GM18511 (cell line): Measurements from ENCODE around the gene RANBP9.

Experiments
- ATAC-seq: cut with Tn5 transposase; IDR thresholded peaks from one replicate; pipeline ENCODE4 v1.9.1; 2021; ENCODE audit warnings: mild to moderate bottlenecking, moderate library complexity; ENCODE audit not compliant: unreplicated experiment

RANBP9 gene

DNA sequence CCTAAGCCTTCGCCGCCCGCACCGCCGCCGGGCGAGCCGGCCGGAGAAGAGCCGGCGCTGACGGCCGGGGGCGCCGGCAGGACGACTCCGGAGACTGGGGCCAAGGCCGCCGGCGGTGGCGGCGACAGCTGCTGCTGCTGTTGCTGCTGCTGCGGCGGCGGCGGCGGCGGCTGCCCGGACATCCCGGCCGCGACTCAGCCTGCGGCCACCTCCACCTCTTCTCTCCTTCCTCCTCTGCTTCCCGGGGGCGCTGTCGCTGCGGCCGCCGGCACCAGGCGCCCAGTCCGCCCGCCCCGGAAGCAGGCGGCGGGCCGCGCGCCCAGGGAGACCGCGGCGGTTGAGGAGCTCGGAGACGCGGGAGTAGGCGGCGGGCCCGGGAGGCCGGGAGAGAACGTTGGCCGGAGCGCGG is 307 bp downstream of the RANBP9 start:
- peak; percentile 61 for ATAC-seq

GRCh38 chr6:13710552-13711323 is 897 bp downstream of the RANBP9 start:
- ATAC-seq = peak; percentile 21

- no peak for ATAC-seq
Observed at GRCh38 chr6:13709689-13710551, 1.7 kb downstream of the RANBP9 start.

DNA sequence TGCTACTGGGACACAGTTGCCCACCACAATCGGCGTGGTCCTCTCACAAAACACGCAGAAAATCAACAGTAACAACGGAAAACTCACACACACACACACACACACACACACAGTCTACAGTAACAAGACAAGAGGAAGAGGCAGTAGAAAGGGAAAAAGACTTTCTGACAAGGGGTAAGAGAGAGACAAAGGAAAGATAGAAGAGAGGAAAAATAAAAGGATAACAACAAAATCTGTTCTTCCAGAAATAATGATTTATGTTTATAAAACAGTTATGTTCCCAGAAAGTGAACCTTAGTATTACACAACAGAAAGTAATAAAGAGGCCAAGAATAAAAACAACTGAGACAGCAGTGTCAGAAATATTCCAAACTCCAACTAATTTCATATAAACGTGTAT is 2.9 kb downstream of the RANBP9 start:
- no peak for ATAC-seq

- ATAC-seq = no peak
Observed at GRCh38 chr6:13703496-13703895, 8.1 kb downstream of the RANBP9 start.

DNA sequence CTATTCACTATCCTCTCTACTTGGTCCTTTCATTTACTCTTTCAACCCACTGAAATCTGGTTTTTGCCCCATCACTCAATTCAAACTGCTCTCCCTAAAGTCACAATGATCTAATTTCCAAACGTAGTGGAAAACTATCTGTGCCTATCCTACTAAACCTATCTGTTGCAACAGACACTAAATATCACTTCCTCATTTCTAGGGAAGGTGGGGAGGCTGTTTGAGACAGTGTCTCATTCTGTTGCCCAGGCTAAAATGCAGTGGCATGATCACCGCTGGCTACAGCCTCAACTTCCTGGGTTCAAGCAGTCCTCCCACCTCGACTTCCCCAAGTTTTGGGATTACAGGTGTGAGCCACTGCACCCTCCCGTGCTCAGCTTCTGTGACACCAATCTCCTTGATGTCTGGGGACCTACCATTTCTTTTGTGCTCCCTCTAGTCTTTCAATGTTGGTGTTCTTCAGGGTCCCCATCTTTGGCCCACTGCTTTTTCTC is 8.8 kb downstream of the RANBP9 start:
- peak; percentile 72 for ATAC-seq

- no peak for ATAC-seq
Observed at GRCh38 chr6:13700232-13700631, 11.4 kb downstream of the RANBP9 start.

GRCh38 chr6:13698715-13699114 is 12.9 kb downstream of the RANBP9 start:
- no peak for ATAC-seq

GRCh38 chr6:13697857-13698256 is 13.8 kb downstream of the RANBP9 start:
- ATAC-seq = no peak

GRCh38 chr6:13696226-13696625 is 15.4 kb downstream of the RANBP9 start:
- ATAC-seq = no peak

GRCh38 chr6:13695252-13695651 is 16.4 kb downstream of the RANBP9 start:
- ATAC-seq = no peak

DNA sequence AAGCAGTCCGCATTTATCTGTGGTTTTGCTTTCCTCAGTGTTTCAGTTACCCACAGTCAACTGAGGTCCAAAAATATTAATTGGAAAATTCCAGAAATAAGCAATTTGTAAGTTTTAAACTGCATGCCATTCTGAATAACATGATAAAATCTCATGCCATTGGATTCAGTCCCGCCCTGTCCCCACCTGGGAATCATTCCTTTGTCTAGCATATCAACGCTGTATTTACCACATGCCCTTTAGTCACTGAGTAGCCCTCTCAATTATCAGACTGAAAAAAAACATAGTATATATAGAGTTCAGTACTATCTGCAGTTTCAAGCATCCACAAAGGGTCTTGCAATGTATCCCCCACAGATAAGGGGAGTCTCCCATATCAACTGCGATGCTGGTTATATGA is 17.1 kb downstream of the RANBP9 start:
- ATAC-seq = no peak

- no peak for ATAC-seq
Observed at GRCh38 chr6:13689511-13690256, 22.0 kb downstream of the RANBP9 start.

- no peak for ATAC-seq
Observed at GRCh38 chr6:13688692-13689196, 22.9 kb downstream of the RANBP9 start.

DNA sequence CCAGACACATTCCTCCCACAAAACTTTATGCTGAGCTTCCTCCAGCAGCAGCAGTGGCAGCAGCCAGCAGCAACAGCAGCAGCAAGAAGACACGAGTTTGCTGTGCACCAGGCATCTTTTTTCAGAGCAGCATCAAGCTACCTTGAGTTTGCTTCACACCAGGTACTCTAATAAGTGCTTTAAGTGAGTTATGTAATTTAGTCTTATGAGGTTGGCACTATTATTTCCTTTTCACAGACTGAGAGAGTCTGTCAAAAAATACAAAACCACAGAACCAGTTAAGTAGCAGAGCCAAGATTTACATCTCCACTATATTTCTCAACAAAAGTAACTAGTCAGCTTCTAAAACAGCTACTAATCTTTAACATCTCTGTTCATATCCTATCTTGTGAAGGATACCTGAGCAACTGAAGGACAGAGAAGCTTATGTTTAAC is 23.7 kb downstream of the RANBP9 start:
- ATAC-seq = no peak

DNA sequence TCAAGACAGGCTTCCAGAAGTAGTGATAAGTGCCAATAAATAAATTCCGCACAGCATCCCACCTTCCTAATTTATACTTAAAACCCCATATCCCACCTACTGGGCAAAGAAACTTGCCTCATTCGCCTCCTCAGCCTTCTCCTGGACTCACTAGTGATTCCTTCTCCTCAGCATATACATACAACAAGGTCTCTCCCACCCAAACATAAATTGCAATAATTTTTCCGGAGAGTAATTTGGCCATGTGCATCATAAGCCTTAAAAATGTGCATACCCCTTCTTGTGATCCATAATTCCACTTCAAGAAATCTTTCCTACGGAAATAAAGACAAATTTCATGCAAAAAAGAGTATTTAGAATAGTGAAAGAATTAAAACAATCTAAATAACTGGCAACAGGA is 26.8 kb downstream of the RANBP9 start:
- no peak for ATAC-seq

GRCh38 chr6:13683038-13683437 is 28.6 kb downstream of the RANBP9 start:
- ATAC-seq = no peak

GRCh38 chr6:13682346-13682745 is 29.3 kb downstream of the RANBP9 start:
- ATAC-seq = no peak

DNA sequence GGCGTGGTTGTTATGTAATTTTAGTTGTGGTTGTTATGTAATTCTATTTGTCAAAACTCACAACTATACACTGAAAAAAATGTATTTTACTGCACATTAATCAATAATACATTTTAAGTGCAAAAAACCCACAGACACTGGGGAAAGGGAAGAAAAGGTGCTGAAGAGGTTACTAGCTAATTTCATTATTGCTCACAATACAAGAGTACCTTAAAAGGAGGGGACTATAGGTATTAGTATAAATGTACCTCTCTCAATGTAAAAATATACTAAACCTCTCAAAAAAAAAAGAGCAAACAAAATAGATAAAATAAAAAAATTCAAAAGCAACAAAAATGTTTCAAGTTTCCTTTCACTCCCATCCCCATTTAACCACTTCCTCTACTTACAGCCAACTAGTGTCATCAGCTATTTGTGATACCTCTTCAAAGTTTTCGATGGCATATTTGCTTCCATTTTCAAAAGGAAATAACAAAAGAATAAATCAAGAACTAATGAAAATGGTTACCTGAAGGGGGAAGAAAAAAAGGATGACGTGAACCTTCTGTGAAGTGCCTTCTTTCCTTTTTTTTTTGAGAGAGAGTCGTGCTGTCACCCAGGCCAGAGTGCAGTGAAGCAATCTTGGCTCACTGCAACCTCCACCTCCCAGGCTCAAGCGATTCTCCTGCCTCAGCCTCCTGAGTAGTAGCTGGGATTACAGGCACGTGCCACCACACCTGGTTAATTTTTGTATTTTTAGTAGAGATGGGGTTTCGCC is 30.2 kb downstream of the RANBP9 start:
- ATAC-seq = no peak

DNA sequence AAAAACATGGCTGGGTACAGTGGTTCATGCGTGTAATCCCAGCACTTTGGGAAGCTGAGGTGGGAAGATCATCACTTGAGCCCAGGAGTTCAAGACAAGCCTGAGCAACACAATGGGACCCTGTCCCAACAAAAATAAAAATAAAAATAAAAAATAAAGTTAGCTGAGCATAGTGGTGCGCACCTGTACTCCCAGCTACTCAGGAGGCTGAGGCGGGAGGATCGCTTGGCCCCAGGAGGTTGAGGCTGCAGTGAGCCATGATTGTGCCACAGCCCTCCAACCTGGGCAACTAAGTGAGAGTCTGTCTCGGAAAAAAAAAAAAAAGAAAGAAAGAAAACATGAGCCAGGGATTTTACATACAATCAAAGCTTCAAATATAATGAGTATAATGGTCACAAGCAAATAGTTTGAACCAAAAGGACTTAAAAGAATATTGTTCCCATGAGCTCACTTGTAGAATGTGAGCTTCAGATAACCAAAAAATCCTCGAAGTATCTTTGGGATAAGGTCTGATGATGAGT is 31.1 kb downstream of the RANBP9 start:
- ATAC-seq = no peak
